Fibroblast of lung (primary cell): ENCODE measurements around the gene CCDC88C.

Experiments
- CTCF ChIP-seq, 2 donors: IDR thresholded peaks in 1 of 2; conservative IDR thresholded peaks in 1 of 2; 1 replicate in 1 of 2; 2 replicates in 1 of 2; pipeline ENCODE4 v1.5.1; 2011 to 2012; ENCODE audit warnings: low read length in 2 of 2, control low read depth in 1 of 2, inconsistent platforms in 1 of 2, low read depth in 1 of 2, mild to moderate bottlenecking in 1 of 2
- EZH2 ChIP-seq: IDR thresholded peaks from 2 replicates; pipeline ENCODE4 v1.5.1; 2012; ENCODE audit warnings: low read length, control low read depth, mild to moderate bottlenecking; ENCODE audit errors: missing control alignments

GRCh38 chr14:91238661-91239060 lies 179.0 kb downstream of the CCDC88C start:
- no peak for TF ChIP-seq CTCF (conservative IDR thresholded peaks at IDR 0.05 in 1 of 2, IDR thresholded peaks at IDR 0.05 in 1 of 2; ENCODE audit: low read depth in 1 of 2, low read length in 2 of 2)
- TF ChIP-seq EZH2, result no peak
